Suprapubic skin (tissue), 4 donors: ENCODE measurements around the gene PLEKHG4B. TPM values are rescaled to one million over a fixed set of nuclear protein-coding genes. Genes with fewer than 3 reads are reported as not detected.

Source experiments
- DNase-seq, 2 donors: peaks; one replicate each; pipeline ENCODE4 v3.0.0-alpha.2; 2019; ENCODE audit warnings: low spot score in 2 of 2
- H3K27ac ChIP-seq: fragments of 200-600 bp; sonication (generic); one replicate; pipeline ENCODE4 v1.5.1; 2019
- H3K27me3 ChIP-seq: fragments of 200-600 bp; sonication (generic); one replicate; pipeline ENCODE4 v1.5.1; 2019
- H3K36me3 ChIP-seq: fragments of 200-600 bp; sonication (generic); one replicate; pipeline ENCODE4 v1.5.1; 2019
- H3K4me1 ChIP-seq: fragments of 200-600 bp; sonication (generic); one replicate; pipeline ENCODE4 v1.5.1; 2019
- H3K4me3 ChIP-seq: fragments of 200-600 bp; sonication (generic); one replicate; pipeline ENCODE4 v1.5.1; 2019; ENCODE audit warnings: mild to moderate bottlenecking
- H3K9me3 ChIP-seq: fragments of 200-600 bp; sonication (generic); one replicate; pipeline ENCODE4 v1.5.1; 2019
- CTCF ChIP-seq, 2 donors: fragments of 200-600 bp in 1 of 2; fragments of 450-650 bp in 1 of 2; sonication (generic) in 1 of 2; IDR thresholded peaks; one replicate each; pipeline ENCODE4 v1.5.1; 2016 to 2019; ENCODE audit warnings: antibody characterized with exemption in 2 of 2, mild to moderate bottlenecking in 1 of 2, moderate library complexity in 1 of 2
- EP300 ChIP-seq: sonication (generic); formaldehyde crosslinking; IDR thresholded peaks from one replicate; pipeline ENCODE4 v1.6.1; 2017; ENCODE audit warnings: antibody characterized with exemption
- POLR2A ChIP-seq, 2 donors: fragments of 450-650 bp; IDR thresholded peaks; one replicate each; pipeline ENCODE4 v1.6.1; 2017; ENCODE audit warnings: antibody characterized with exemption in 2 of 2, mild to moderate bottlenecking in 2 of 2, moderate library complexity in 2 of 2
- POLR2AphosphoS5 ChIP-seq, 3 donors: sonication (generic); formaldehyde crosslinking; IDR thresholded peaks; one replicate each; pipeline ENCODE4 v1.6.1; 2017; ENCODE audit warnings: antibody characterized with exemption in 3 of 3
- WGBS: methylation state at CpG from one replicate; pipeline ENCODE4 v1.1.5; 2018; 5-methylcytosine and 5-hydroxymethylcytosine counted together
- total RNA-seq, 4 donors: library from RNA; depleted of rRNA; stranded (reverse); fragments of >200 nt; gene quantifications; one replicate each; pipeline ENCODE4 v1.1.0, GENCODE V29; 2016

PLEKHG4B gene
- total RNA-seq, 4 donors from 2014 or later, result 0.45 to 2.4 (median 1.2) TPM

- 86% methylated on average over 21 of the region's 22 CpGs for WGBS
- H3K4me3 ChIP-seq, result no peak overlapping the region
- TF ChIP-seq CTCF (IDR thresholded peaks at IDR 0.05), result no peak
- H3K27ac ChIP-seq, result no peak overlapping the region
- H3K4me1 ChIP-seq, result no peaks in the 10 kb centered on the region
- DNase-seq, result peak in 1 of 2 donors; percentile 40
- peaks cover 19% of the 10 kb centered on the region for H3K27me3 ChIP-seq
- no peaks in the 10 kb centered on the region for H3K9me3 ChIP-seq
- no peaks in the 10 kb centered on the region for H3K36me3 ChIP-seq
Measured at GRCh38 chr5:173392-174290, 81.7 kb downstream of the PLEKHG4B start.

- Histone ChIP-seq H3K4me3 (no peak overlapping the region), H3K27me3 (peaks cover 19% of the 10 kb centered on the region), H3K27ac (no peak overlapping the region), H3K9me3 (no peaks in the 10 kb centered on the region), H3K36me3 (no peaks in the 10 kb centered on the region), H3K4me1 (no peaks in the 10 kb centered on the region)
- DNase-seq, result peak in 1 of 2 donors; percentile 44
- TF ChIP-seq POLR2AphosphoS5 (IDR thresholded peaks at IDR 0.05), result no peak
- no peak for TF ChIP-seq POLR2A (IDR thresholded peaks at IDR 0.05)
- TF ChIP-seq EP300, result no peak
- TF ChIP-seq CTCF (IDR thresholded peaks at IDR 0.05), result no peak
- 83% methylated on average over 5 of the region's 5 CpGs for WGBS
Measured at GRCh38 chr5:174291-174600, 82.3 kb downstream of the PLEKHG4B start.

GRCh38 chr5:174876-175465, 83.0 kb downstream of the PLEKHG4B start:
- 92% methylated on average over 15 of the region's 16 CpGs for WGBS
- Histone ChIP-seq H3K9me3 (no peaks in the 10 kb centered on the region), H3K36me3 (no peaks in the 10 kb centered on the region)

GRCh38 chr5:176296-176823, 84.4 kb downstream of the PLEKHG4B start:
- Histone ChIP-seq H3K27ac (no peak overlapping the region), H3K4me3 (no peak overlapping the region), H3K36me3 (no peaks in the 10 kb centered on the region), H3K4me1 (no peaks in the 10 kb centered on the region), H3K27me3 (peaks cover 23% of the 10 kb centered on the region), H3K9me3 (no peaks in the 10 kb centered on the region)
- TF ChIP-seq CTCF (IDR thresholded peaks at IDR 0.05) (no peak), EP300 (no peak), POLR2A (IDR thresholded peaks at IDR 0.05) (no peak), POLR2AphosphoS5 (IDR thresholded peaks at IDR 0.05) (no peak)
- WGBS, result 80% methylated on average over 10 of the region's 11 CpGs
- no peak for DNase-seq

More at GRCh38 chr5:174876-175465, 83.0 kb downstream of the PLEKHG4B start:
- DNase-seq, result no peak
- Histone ChIP-seq H3K27ac (no peak overlapping the region), H3K4me1 (no peaks in the 10 kb centered on the region), H3K27me3 (peaks cover 21% of the 10 kb centered on the region), H3K4me3 (no peak overlapping the region)
- no peak for TF ChIP-seq CTCF (IDR thresholded peaks at IDR 0.05)
- TF ChIP-seq EP300, result no peak
- no peak for TF ChIP-seq POLR2AphosphoS5 (IDR thresholded peaks at IDR 0.05)

DNA sequence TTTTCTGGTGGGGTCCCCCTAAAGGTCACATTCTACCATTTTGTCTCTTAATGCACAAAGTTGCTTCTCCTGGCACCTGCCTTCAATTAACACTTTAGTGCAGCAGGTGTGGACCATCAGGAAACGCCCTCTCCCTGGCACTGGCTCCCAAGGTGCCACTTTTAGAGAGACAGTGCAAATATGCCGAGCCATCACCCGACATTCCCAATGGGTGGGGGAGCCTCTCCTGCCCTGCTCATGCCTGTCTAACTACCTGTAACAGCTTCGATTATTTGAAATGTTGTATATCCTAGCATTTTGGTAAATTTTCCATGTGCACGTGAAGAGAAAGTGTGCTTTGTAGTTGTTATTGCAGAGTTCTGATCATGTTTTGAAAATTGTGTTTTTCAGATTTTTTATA, 86.1 kb downstream of the PLEKHG4B start:
- H3K27me3 ChIP-seq, result peaks cover 17% of the 10 kb centered on the region
- no peak overlapping the region for H3K27ac ChIP-seq
- H3K9me3 ChIP-seq, result no peaks in the 10 kb centered on the region
- TF ChIP-seq POLR2A (IDR thresholded peaks at IDR 0.05) (no peak), EP300 (no peak), CTCF (IDR thresholded peaks at IDR 0.05) (no peak), POLR2AphosphoS5 (IDR thresholded peaks at IDR 0.05) (no peak)
- no peak overlapping the region for H3K4me3 ChIP-seq
- WGBS, result 66% methylated on average over 5 of the region's 5 CpGs
- no peak for DNase-seq
- no peaks in the 10 kb centered on the region for H3K4me1 ChIP-seq
- no peaks in the 10 kb centered on the region for H3K36me3 ChIP-seq
